ENCODE measurements around the gene PRRT4.

The PRRT4 gene

DNA sequence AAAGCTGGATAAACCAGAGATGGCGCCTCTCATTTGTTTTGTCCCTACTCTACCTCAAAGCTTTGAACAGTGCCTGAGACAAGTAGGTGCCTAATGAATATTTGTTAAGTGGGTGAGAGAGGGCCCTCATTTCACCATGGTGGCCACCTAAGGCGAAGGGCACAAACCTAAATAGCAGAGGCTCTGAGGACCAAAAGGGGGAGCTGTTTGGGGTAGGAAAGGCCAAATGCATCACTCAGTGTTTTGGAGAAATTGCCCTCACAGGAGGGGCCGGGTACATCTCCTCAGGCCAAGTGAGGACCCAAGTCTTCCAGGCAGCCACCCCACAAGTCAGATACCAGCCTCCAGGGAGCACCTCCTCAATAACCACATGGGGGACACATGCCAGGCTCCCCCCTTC lies 34.3 kb upstream of the PRRT4 start:
- no peak for DNase-seq (ENCODE audit: low read depth, low spot score)

DNA sequence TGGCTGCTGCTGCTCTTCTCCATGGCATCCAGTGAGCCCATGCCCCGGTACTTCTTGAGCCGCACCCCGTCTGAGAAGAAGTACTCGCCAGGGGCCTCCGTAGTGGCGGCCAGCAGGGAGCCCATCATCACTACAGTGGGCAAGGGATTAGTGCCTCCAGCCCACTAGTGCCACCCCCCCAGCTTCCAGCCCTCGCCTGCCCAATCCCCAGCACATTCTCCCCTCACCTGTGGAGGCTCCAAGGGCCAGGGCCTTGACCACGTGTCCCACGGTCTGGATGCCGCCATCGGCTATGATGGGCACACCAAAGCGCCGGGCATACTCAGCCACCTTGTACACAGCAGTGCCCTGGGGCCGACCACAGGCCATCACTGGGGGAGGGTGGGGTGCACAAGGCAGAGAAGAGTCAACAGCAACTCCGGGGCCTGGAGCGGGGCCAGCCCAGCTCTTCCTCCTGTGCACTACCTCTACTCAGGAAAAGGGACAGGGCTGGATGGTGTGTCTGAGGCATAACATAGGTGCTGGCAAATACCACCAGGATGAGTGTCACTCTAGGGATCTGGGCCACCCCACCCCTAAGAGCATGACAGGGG lies 33.5 kb upstream of the PRRT4 start:
- DNase-seq (ENCODE audit: low read depth, low spot score), result no peak

DNA sequence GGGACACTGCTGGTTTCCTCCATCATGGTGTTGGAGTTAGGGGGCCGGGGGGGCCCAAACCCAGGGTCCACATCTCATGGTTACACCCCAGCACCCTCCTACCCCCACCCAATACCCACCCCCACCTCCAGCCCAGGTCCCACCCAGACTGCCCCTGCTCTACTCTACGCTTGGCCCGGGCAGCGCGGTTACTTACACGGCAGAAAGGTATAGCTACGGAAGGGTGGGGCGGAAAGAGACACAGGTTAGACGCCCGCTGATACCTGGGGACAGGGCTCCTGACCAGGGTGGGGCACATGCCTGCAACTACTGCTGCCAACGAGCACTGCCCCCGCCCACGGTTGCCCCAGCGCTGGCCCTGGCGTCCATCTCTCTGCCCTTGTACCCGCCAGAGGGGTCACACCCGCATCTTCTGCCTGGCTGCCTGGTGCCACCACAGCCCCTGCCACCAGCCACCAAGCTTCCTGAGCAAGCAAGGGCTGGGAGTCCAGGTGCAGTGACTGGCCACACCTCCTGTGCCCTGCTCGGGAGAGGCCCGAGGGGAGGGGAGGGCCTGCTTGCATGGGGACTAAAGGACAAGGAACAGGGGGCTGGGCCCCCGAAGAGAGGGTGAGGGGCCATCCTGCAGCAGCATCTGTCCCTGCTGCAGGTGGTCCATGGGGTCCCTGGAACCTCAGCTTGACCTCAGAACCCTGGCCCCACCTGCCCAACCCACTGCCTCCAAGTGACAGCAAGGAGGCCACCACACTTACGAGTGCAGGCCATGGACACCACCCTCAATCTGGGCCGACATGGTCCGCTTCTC lies 32.2 kb upstream of the PRRT4 start:
- DNase-seq (ENCODE audit: low read depth, low spot score), result no peak

- no peak for DNase-seq (ENCODE audit: low read depth, low spot score)
These were observed 31.2 kb upstream of the PRRT4 start for GRCh38 chr7:128392446-128393327.

DNA sequence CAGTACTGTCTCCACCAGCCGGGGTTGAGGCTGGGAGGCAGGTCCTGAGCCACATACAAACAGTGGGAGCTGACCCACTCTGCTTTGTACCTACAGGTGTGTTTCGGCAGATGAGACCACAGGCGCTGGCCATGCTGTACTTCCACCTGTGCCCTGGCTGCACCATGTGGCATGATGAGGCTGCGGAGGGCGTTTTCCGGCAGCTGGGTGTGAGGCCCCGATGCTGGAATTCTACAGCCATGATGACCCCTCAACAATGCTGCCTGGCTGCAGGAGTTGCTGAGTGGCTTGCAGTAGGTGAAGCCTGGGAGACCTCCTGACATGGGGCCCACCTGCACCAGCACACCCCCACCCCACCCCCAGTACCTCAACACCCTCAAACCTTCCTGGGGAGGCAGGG lies 30.3 kb upstream of the PRRT4 start:
- no peak for DNase-seq (ENCODE audit: low read depth, low spot score)

- DNase-seq (ENCODE audit: low read depth, low spot score), result no peak
These were observed 29.5 kb upstream of the PRRT4 start for GRCh38 chr7:128390871-128391565.

GRCh38 chr7:128389618-128390329 lies 28.3 kb upstream of the PRRT4 start:
- no peak for DNase-seq (ENCODE audit: low read depth, low spot score)

- DNase-seq (ENCODE audit: low read depth, low spot score), result no peak
These were observed 27.7 kb upstream of the PRRT4 start for GRCh38 chr7:128389085-128389617.

DNA sequence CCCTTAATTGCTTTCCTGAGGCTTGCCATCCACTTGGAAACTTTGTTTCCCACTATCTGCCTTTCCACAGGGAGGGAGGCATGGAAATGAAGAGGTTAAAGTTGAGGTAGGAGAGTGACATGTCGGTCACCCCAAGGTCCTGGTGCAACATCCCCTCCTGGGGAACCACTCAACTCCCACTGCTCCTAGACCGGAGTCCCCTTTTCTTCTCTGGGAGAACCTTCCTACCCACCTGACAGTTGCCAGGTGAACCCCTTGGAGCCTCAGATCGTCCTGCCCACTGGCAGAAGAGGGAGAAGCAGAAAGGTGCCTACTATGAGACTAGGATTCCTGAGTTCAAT lies 26.6 kb upstream of the PRRT4 start:
- DNase-seq (ENCODE audit: low read depth, low spot score), result no peak

- peak; percentile 39 for DNase-seq (ENCODE audit: low read depth, low spot score)
These were observed 26.0 kb upstream of the PRRT4 start for GRCh38 chr7:128387216-128388144.

DNA sequence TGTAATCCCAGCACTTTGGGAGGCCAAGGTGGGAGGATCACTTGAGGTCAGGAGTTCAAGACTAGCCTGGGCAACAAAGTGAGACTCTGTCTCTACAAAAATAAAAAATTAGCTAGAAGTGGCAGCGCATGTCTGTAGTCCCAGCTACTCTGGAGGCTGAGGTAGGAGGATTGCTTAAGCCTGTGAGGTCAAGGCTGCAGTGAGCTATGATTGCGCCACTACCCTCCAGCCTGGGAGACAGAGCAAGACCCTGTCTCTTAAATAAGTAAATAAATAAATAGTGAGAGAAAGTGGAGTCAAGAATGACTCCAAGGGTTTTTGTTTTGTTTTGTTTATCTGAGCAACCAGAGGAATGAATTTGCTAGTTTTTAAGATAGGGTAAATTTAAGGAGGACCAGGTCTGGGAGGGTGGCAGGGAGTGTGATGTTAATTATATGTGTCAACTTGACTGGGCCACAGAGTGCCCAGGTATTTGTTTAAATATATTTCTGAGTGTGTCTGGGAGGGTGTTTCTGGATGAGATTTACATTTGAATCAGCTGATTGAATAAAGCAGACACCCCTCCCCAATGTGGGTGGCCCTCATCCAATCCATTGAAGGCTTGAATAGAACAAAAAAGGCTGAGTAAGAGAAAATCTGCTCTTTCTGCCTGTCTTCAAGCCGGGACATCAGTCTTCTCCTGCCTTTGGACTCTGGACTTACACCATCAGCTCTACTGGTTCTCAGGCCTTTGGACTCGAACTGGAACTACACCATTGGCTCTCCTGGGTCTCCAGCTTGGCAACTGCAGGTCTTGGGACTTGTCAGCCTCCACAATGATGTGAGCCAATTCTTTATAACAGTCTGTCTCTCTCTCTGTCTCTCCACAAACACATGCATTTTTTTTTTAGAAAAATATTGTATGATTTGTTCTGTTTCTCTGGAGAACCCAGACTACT lies 24.8 kb upstream of the PRRT4 start:
- no peak for DNase-seq (ENCODE audit: low read depth, low spot score)

DNA sequence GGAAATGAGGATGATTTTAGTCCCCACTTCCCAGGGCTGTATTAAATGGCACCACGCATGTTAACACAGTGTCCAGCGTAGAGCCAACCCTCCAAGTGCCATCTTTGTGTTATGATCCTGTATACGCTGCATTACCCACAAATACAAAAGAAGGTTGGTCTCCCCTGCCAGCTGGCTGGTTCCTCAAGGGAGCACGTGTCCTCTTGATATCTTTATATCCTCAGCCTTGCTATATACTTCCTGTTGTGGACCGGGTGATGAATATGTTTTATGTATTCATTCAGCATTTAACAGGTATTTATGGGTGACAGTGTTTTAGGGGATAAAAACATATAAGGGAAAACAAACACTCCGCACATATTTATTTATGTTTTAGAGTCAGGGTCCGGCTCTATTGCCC lies 23.2 kb upstream of the PRRT4 start:
- DNase-seq (ENCODE audit: low read depth, low spot score), result no peak

GRCh38 chr7:128383776-128384175 lies 22.3 kb upstream of the PRRT4 start:
- DNase-seq (ENCODE audit: low read depth, low spot score), result no peak

- no peak for DNase-seq (ENCODE audit: low read depth, low spot score)
These were observed 19.8 kb upstream of the PRRT4 start for GRCh38 chr7:128381161-128381821.

- DNase-seq (ENCODE audit: low read depth, low spot score), result no peak
These were observed 19.1 kb upstream of the PRRT4 start for GRCh38 chr7:128380483-128381106.

DNA sequence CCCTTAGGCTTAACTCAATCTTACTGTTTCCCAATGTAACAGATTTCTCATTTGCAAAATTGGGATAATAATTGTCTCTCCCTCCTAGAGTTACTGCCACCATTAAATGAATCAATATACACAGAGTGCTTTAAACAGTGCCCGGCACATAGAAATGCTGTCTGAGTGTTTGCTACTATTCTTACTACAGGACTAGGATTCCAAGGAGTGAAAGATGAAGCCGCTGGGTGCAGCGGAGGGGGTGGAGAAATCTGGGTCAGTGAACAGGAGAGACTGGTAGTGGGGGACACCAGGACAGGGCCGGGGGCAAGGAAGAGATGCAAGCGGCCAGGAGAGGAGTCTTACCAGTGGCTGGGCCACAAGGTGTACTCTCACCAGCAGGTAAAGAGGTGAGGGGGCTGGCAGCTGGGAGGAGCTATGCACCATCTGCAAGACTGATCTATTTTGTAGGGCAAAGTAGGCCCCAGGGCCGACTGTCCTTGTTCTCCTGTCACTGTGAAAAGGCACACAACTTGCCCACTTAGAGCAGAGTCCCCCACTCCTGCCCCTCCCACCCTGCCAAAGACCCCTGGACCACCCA lies 18.5 kb upstream of the PRRT4 start:
- no peak for DNase-seq (ENCODE audit: low read depth, low spot score)

GRCh38 chr7:128378637-128379036 lies 17.1 kb upstream of the PRRT4 start:
- DNase-seq (ENCODE audit: low read depth, low spot score), result no peak
